HG02798 (cell line): ENCODE measurements around the gene PLA2G4E.

Source experiments
- ATAC-seq: cut with Tn5 transposase; IDR thresholded peaks from one replicate; pipeline ENCODE4 v1.9.1; 2021; ENCODE audit warnings: mild to moderate bottlenecking; ENCODE audit not compliant: unreplicated experiment, poor library complexity

The PLA2G4E gene

GRCh38 chr15:42020713-42021273 is at the start of gene PLA2G4E:
TSS of gene PLA2G4E (minus strand) at chr15:42021042. CDS start at chr15:42021030, 12 bp downstream.
- ATAC-seq: no peak

- no peak for ATAC-seq
These were observed 49.6 kb upstream of the PLA2G4E start for GRCh38 chr15:42070279-42070975.

GRCh38 chr15:42069496-42070278 is 48.8 kb upstream of the PLA2G4E start:
- ATAC-seq: no peak

- no peak for ATAC-seq
These were observed 48.2 kb upstream of the PLA2G4E start for GRCh38 chr15:42069025-42069424.

GRCh38 chr15:42068601-42069000 is 47.8 kb upstream of the PLA2G4E start:
- no peak for ATAC-seq

GRCh38 chr15:42066764-42067415 is 46.0 kb upstream of the PLA2G4E start:
- no peak for ATAC-seq

GRCh38 chr15:42065468-42065867 is 44.6 kb upstream of the PLA2G4E start:
- no peak for ATAC-seq

GRCh38 chr15:42065033-42065432 is 44.2 kb upstream of the PLA2G4E start:
- ATAC-seq: no peak

GRCh38 chr15:42064271-42064670 is 43.4 kb upstream of the PLA2G4E start:
- no peak for ATAC-seq

- no peak for ATAC-seq
These were observed 42.4 kb upstream of the PLA2G4E start for GRCh38 chr15:42063122-42063848.

GRCh38 chr15:42062284-42062806 is 41.5 kb upstream of the PLA2G4E start:
- ATAC-seq: no peak

- ATAC-seq: no peak
These were observed 40.0 kb upstream of the PLA2G4E start for GRCh38 chr15:42060797-42061196.

GRCh38 chr15:42060477-42060763 is 39.6 kb upstream of the PLA2G4E start:
- ATAC-seq: no peak

GRCh38 chr15:42059661-42060476 is 39.0 kb upstream of the PLA2G4E start:
- ATAC-seq: no peak

GRCh38 chr15:42058791-42059190 is 37.9 kb upstream of the PLA2G4E start:
- ATAC-seq: no peak

- ATAC-seq: no peak
These were observed 37.2 kb upstream of the PLA2G4E start for GRCh38 chr15:42057799-42058646.

- ATAC-seq: peak; percentile 46
These were observed 36.3 kb upstream of the PLA2G4E start for GRCh38 chr15:42056934-42057798.

GRCh38 chr15:42053914-42054313 is 33.1 kb upstream of the PLA2G4E start:
- no peak for ATAC-seq
